PC-3 (cell line): Measurements from ENCODE around the gene CLCF1. TPM values are rescaled to one million over a fixed set of nuclear protein-coding genes. Genes with fewer than 3 reads are reported as not detected.

Source experiments
- ATAC-seq: fragments of 200-7000 bp; cut with Tn5 transposase; 2 replicates; pipeline ENCODE4 v1.9.1; 2020; ENCODE audit warnings: mild to moderate bottlenecking, moderate library complexity
- Bru-seq: library from RNA; stranded (reverse); fragments of 400-500 nt; gene quantifications from one replicate; lab custom pipeline; 2021; lab: Mats Ljungman, UMichigan
- BruChase-seq, 2 experiments: library from RNA; stranded (reverse); fragments of 400-500 nt; gene quantifications; one replicate each; lab custom pipeline; 2021; lab: Mats Ljungman, UMichigan
- BruUV-seq: library from RNA; stranded (reverse); fragments of 400-500 nt; replicated peaks from 2 replicates; lab custom pipeline; 2021; lab: Mats Ljungman, UMichigan
- CTCF ChIA-PET: fragments of 300-600 bp; sonication (Branson Sonifier 250); formaldehyde crosslinking; loops from one replicate; lab custom pipeline; 2022; ENCODE audit warnings: antibody characterized with exemption; lab: Charles Lee
- POLR2A ChIA-PET: fragments of 300-600 bp; sonication (Branson Sonifier 250); formaldehyde crosslinking; loops from one replicate; lab custom pipeline; 2022; ENCODE audit warnings: antibody characterized with exemption; ENCODE audit not compliant: unreplicated experiment; lab: Charles Lee
- DNase-seq: peaks from one replicate; pipeline ENCODE4 v3.0.0-alpha.2; 2015
- H2AFZ ChIP-seq: fragments of 300-600 bp; sonication (generic); 2 replicates; pipeline ENCODE4 v1.6.0; 2016; ENCODE audit warnings: antibody characterized with exemption, low read length
- H3F3A ChIP-seq: fragments of 300-600 bp; sonication (generic); one replicate; pipeline ENCODE4 v1.6.0; 2017; ENCODE audit warnings: antibody characterized with exemption, low read length, control low read depth, mild to moderate bottlenecking; ENCODE audit not compliant: unreplicated experiment
- H3K27ac ChIP-seq: fragments of 300-600 bp; sonication (generic); 2 replicates; pipeline ENCODE4 v1.5.1; 2016; ENCODE audit warnings: mild to moderate bottlenecking, low read length
- H3K27me3 ChIP-seq: fragments of 300-600 bp; sonication (generic); 2 replicates; pipeline ENCODE4 v1.6.1; 2016; ENCODE audit warnings: low read length, mixed read lengths
- H3K36me3 ChIP-seq: fragments of 300-600 bp; sonication (generic); 2 replicates; pipeline ENCODE4 v1.6.1; 2016; ENCODE audit warnings: low read depth, mixed run types, low read length, mixed read lengths
- H3K4me1 ChIP-seq: fragments of 300-600 bp; sonication (generic); 2 replicates; pipeline ENCODE4 v1.5.1; 2016; ENCODE audit warnings: low read length; ENCODE audit not compliant: insufficient read depth
- H3K4me2 ChIP-seq: fragments of 300-600 bp; sonication (generic); 2 replicates; pipeline ENCODE4 v1.6.0; 2016; ENCODE audit warnings: low read length
- H3K4me3 ChIP-seq: fragments of 300-600 bp; sonication (generic); 2 replicates; pipeline ENCODE4 v1.5.1; 2016; ENCODE audit warnings: mild to moderate bottlenecking, low read length, mixed read lengths
- H3K79me2 ChIP-seq: fragments of 300-600 bp; sonication (generic); 2 replicates; pipeline ENCODE4 v1.6.1; 2017; ENCODE audit warnings: low read length, mixed read lengths
- H3K9ac ChIP-seq: fragments of 300-600 bp; sonication (generic); 2 replicates; pipeline ENCODE4 v1.6.0; 2016; ENCODE audit warnings: mild to moderate bottlenecking, low read length
- H3K9me2 ChIP-seq: fragments of 300-600 bp; sonication (generic); replicated peaks from 2 replicates; pipeline ENCODE4 v1.6.1; 2016; ENCODE audit warnings: mixed run types, low read length, mixed read lengths
- H3K9me3 ChIP-seq: fragments of 300-600 bp; sonication (generic); 2 replicates; pipeline ENCODE4 v1.6.1; 2016; ENCODE audit warnings: low read length, mixed read lengths
- H4K20me1 ChIP-seq: fragments of 300-600 bp; sonication (generic); 2 replicates; pipeline ENCODE4 v1.6.1; 2016; ENCODE audit warnings: low read length, mixed read lengths
- EZH2 ChIP-seq: fragments of 300-600 bp; sonication (generic); IDR thresholded peaks from one replicate; pipeline ENCODE4 v1.6.1; 2017; ENCODE audit warnings: antibody characterized with exemption, mild to moderate bottlenecking, low read length; ENCODE audit not compliant: unreplicated experiment
- EZH2phosphoT487 ChIP-seq: fragments of 300-600 bp; sonication (generic); IDR thresholded peaks from 2 replicates; pipeline ENCODE4 v1.6.1; 2018; ENCODE audit warnings: mild to moderate bottlenecking, antibody characterized with exemption, low read length, borderline replicate concordance
- intact Hi-C: fragments of 100-400 bp; cut with micrococcal nuclease; formaldehyde crosslinking; loops from 2 replicates; pipeline ENCODE4 v1.9.0; 2023
- long read RNA-seq: library from polyadenylated mRNA; unstranded; transcript quantifications from one replicate; pipeline ENCODE4 v2.0.0, GENCODE V29; 2021; ENCODE audit not compliant: unreplicated experiment
- total RNA-seq: library from RNA; depleted of rRNA; stranded (reverse); fragments of >200 nt; gene quantifications from 2 replicates; pipeline ENCODE4 v1.2.3, GENCODE V29; 2014; rRNA removed
- TF ChIP-seq, protein P1 (sequence below): fragments of 300-600 bp; sonication (generic); conservative IDR thresholded peaks from 2 replicates; pipeline ENCODE4 v1.5.1; 2017; ENCODE audit warnings: antibody characterized with exemption, low read depth, mild to moderate bottlenecking, low read length

Gene CLCF1
- total RNA-seq (48.3 and 63.5 TPM in 2 replicates), Bru-seq, nascent RNA (percentile 87 among the genes with signal in this experiment), BruChase-seq, experiment 1, labeled RNA remaining after a 6-hour chase (percentile 98 among the genes with signal in this experiment), BruChase-seq, experiment 2, labeled RNA remaining after a 2-hour chase (percentile 99 among the genes with signal in this experiment)
- long read RNA-seq, transcript CLCF1-201 (3 exons, 1,844 nt), result major isoform, 23 of 82 reads
- long read RNA-seq, partial matches to known transcripts, result 7 of 82 reads
- long read RNA-seq, other reads (novel, unspliced or antisense), result 51 of 82 reads

- Histone ChIP-seq H3K4me1 (peaks cover 58% of the 10 kb centered on the region), H3K36me3 (peaks cover 21% of the 10 kb centered on the region; the same call in 1 of the 2 replicates), H3K27me3 (no peaks in the 10 kb centered on the region), H3K4me2 (peak within 1 kb of the TSS; percentile 96), H3K79me2 (peaks cover 54% of the 10 kb centered on the region), H2AFZ (peak within 1 kb of the TSS; percentile 42), H3K9me2 (no peaks in the 10 kb centered on the region), H3K27ac (peak within 1 kb of the TSS; percentile 100), H3F3A (peaks cover 13% of the 10 kb centered on the region), H4K20me1 (peaks cover 40% of the 10 kb centered on the region), H3K9ac (peak within 1 kb of the TSS; percentile 100), H3K9me3 (no peaks in the 10 kb centered on the region), H3K4me3 (peak within 1 kb of the TSS; percentile 90)
- DNase-seq (peak; percentile 56), ATAC-seq (peak; percentile 0; the same call in 1 of the 2 replicates)
- no TSS peak for BruUV-seq
- ChIA-PET POLR2A (interaction anchor here (0.7 to 1.6 kb wide), 4 partner anchors 10 to 1268 kb away, joined by 3 to 32 read pairs (median 12); partner anchors contain the start of gene POLD4), CTCF (interaction anchor here (0.6 to 2.8 kb wide), 5 partner anchors 16 to 203 kb away, joined by 4 to 16 read pairs (median 7); no protein-coding TSS in a partner anchor)
- TF ChIP-seq EZH2phosphoT487, result no peak
- no peak for TF ChIP-seq EZH2
- TF ChIP-seq, protein P1, sequence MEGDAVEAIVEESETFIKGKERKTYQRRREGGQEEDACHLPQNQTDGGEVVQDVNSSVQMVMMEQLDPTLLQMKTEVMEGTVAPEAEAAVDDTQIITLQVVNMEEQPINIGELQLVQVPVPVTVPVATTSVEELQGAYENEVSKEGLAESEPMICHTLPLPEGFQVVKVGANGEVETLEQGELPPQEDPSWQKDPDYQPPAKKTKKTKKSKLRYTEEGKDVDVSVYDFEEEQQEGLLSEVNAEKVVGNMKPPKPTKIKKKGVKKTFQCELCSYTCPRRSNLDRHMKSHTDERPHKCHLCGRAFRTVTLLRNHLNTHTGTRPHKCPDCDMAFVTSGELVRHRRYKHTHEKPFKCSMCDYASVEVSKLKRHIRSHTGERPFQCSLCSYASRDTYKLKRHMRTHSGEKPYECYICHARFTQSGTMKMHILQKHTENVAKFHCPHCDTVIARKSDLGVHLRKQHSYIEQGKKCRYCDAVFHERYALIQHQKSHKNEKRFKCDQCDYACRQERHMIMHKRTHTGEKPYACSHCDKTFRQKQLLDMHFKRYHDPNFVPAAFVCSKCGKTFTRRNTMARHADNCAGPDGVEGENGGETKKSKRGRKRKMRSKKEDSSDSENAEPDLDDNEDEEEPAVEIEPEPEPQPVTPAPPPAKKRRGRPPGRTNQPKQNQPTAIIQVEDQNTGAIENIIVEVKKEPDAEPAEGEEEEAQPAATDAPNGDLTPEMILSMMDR, result no peak
- intact Hi-C loops, result loop anchor here (5.0 kb wide), 1 partner anchor 111 kb away; no protein-coding TSS in a partner anchor
Measured at GRCh38 chr11:67372993-67373647, at the start of gene CLCF1. TSS of gene CLCF1 (minus strand) at chr11:67373598. CDS start at chr11:67373539, 59 bp downstream.

- Histone ChIP-seq H3K27me3 (no peaks in the 10 kb centered on the region), H3K4me2 (no peak overlapping the region), H3K79me2 (no peaks in the 10 kb centered on the region), H3K36me3 (no peaks in the 10 kb centered on the region), H3F3A (no peaks in the 10 kb centered on the region), H3K27ac (no peak overlapping the region), H3K9ac (no peak overlapping the region), H3K4me3 (no peak overlapping the region), H3K9me2 (no peaks in the 10 kb centered on the region), H3K4me1 (peaks cover 13% of the 10 kb centered on the region; the same call in 1 of the 2 replicates), H4K20me1 (no peaks in the 10 kb centered on the region), H3K9me3 (no peaks in the 10 kb centered on the region), H2AFZ (no peak overlapping the region)
- intact Hi-C loops, result no loop called here
- BruUV-seq, result no TSS peak
- CTCF ChIA-PET, result no interaction called here
- no peak for ATAC-seq
- TF ChIP-seq EZH2 (no peak), EZH2phosphoT487 (no peak)
- TF ChIP-seq, protein P1, result no peak
- POLR2A ChIA-PET, result no interaction called here
- peak; percentile 80 for DNase-seq
Measured at GRCh38 chr11:67422891-67423290, 49.5 kb upstream of the CLCF1 start.
